Measurements from ENCODE around the gene ME2. TPM values are rescaled to one million over a fixed set of nuclear protein-coding genes. Genes with fewer than 3 reads are reported as not detected.

The ME2 gene
- total and polyA plus RNA-seq, 2 of the 8 experiments (the other 6 are each of a cell fraction or from before 2014, with no cell fraction given), result 54.7 to 66.9 TPM

DNA sequence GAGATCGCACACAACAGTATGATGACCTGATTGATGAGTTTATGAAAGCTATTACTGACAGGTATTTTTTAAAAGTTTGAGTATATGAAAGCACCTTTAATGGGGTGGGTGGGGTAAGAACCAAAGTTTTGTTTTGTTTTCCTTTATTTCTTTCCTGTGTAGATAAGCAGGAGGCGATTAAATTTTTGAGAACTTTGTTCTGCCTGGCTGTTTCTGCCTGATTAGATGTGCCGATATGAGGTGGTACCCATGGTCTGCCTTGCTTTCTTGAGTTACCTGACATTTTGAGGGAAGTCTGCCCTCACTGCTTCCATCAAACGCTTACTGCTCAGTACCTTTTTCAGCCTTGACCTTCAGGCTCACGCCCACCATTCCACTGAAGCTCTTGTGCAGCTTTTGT is 39.2 kb downstream of the ME2 start:
- Histone ChIP-seq H3K36me3 (ENCODE audit: control insufficient read depth in 2 of 4, insufficient read depth in 4 of 4, low read length in 3 of 4) (peaks cover 7 to 54% (median 19%) of the 10 kb centered on the region in 4 experiments; a peak in 6 of 8 replicates), H3K14ac (ENCODE audit: insufficient read length) (no peak overlapping the region), H4K91ac (replicated peaks; ENCODE audit: insufficient read length, low read length) (no peak overlapping the region), H3K56ac (replicated peaks; ENCODE audit: insufficient read length, low read depth, low read length) (no peak overlapping the region), H2AFZ (ENCODE audit: low read length) (no peak overlapping the region), H3K4me2 (ENCODE audit: insufficient read depth in 1 of 2, low read depth in 2 of 2, low read length in 2 of 2) (no peak overlapping the region), H2BK5ac (ENCODE audit: low read depth, low read length) (no peak overlapping the region), H2BK120ac (replicated peaks; ENCODE audit: low read depth, low read length) (no peak overlapping the region), H3K9me3 (ENCODE audit: insufficient read depth in 2 of 2, low read depth in 1 of 2, low read length in 1 of 2) (no peaks in the 10 kb centered on the region), H2AK5ac (ENCODE audit: low read depth, low read length) (no peak overlapping the region), H2BK15ac (ENCODE audit: low read length) (no peak overlapping the region), H3K79me1 (ENCODE audit: low read depth, low read length) (no peaks in the 10 kb centered on the region; the same call in 1 of the 2 replicates), H2BK20ac (ENCODE audit: low read length) (no peak overlapping the region), H4K8ac (ENCODE audit: extremely low read depth, insufficient read depth, low read length) (no peak overlapping the region), H3K4me3 (ENCODE audit: extremely low read depth in 1 of 4, insufficient read depth in 2 of 4, low read depth in 3 of 4, low read length in 4 of 4) (no peak overlapping the region), H3K23me2 (ENCODE audit: low read depth, low read length) (no peaks in the 10 kb centered on the region; the same call in 1 of the 2 replicates), H3K23ac (ENCODE audit: insufficient read length) (no peak overlapping the region), H3K9ac (replicated peaks in 1 of 4; ENCODE audit: extremely low read depth in 1 of 4, low read depth in 3 of 4, low read length in 3 of 4) (no peak overlapping the region), H4K5ac (ENCODE audit: insufficient read length, low read depth, low read length) (no peak overlapping the region), H3K4me1 (replicated peaks in 1 of 4; ENCODE audit: control insufficient read depth in 3 of 4, insufficient read depth in 4 of 4, low read length in 3 of 4) (no peaks in the 10 kb centered on the region), H3K18ac (ENCODE audit: extremely low read depth, low read length) (no peak overlapping the region), H3K27me3 (replicated peaks in 1 of 4; ENCODE audit: control insufficient read depth in 3 of 4, extremely low read depth in 1 of 4, insufficient read depth in 3 of 4, low read length in 3 of 4) (no peaks in the 10 kb centered on the region), H3K79me2 (ENCODE audit: control insufficient read depth in 1 of 2, insufficient read depth in 2 of 2, low read length in 2 of 2) (no peaks in the 10 kb centered on the region), H4K20me1 (replicated peaks in 1 of 2; ENCODE audit: control insufficient read depth in 1 of 2, insufficient read depth in 2 of 2, low read length in 2 of 2) (no peaks in the 10 kb centered on the region), H3K4ac (replicated peaks; ENCODE audit: insufficient read length, low read depth, low read length) (no peak overlapping the region), H2BK12ac (ENCODE audit: low read depth, low read length) (no peak overlapping the region), H3K27ac (ENCODE audit: low read depth, low read length) (no peak overlapping the region)
- DNase-seq (ENCODE audit: low read depth in 1 of 2, low spot score in 2 of 2), result no peak
- ChIA-PET CTCF (ENCODE audit: partially characterized antibody) (no interaction called here), POLR2A (ENCODE audit: partially characterized antibody) (no interaction called here)
- no peak for FAIRE-seq
- WGBS, 2 experiments (ENCODE audit: extremely low coverage in 1 of 2, insufficient coverage in 1 of 2, insufficient read length in 1 of 2, insufficient replicate concordance in 2 of 2, low coverage in 1 of 2, low lambda C conversion rate in 2 of 2, missing lambda C conversion rate in 1 of 2), result 87% methylated on average over 5 of the region's 5 CpGs; no CpG with 5 or more reads in 1 of the 2 experiments
- TF ChIP-seq SP1 (IDR thresholded peaks at IDR 0.05; ENCODE audit: low read depth, low read length), result no peak
- TF ChIP-seq ATF3 (IDR thresholded peaks at IDR 0.05; ENCODE audit: insufficient read depth, low read depth, low read length), result no peak
- TF ChIP-seq JUND (IDR thresholded peaks at IDR 0.05; ENCODE audit: low read length), result no peak
- TF ChIP-seq BCL11A (IDR thresholded peaks at IDR 0.05; ENCODE audit: low read depth in 2 of 2, low read length in 2 of 2), result no peak
- no peak for TF ChIP-seq CBX8 (IDR thresholded peaks at IDR 0.05; ENCODE audit: borderline replicate concordance, low read depth, low read length)
- no peak for TF ChIP-seq NRF1 (IDR thresholded peaks at IDR 0.05; ENCODE audit: low read depth, low read length)
- no peak for TF ChIP-seq PHF8 (conservative IDR thresholded peaks at IDR 0.05; ENCODE audit: low read depth, low read length)
- TF ChIP-seq CREB1 (IDR thresholded peaks at IDR 0.05), result no peak
- TF ChIP-seq MAFK (IDR thresholded peaks at IDR 0.05; ENCODE audit: low read depth, low read length), result no peak
- no peak for TF ChIP-seq SAP30 (IDR thresholded peaks at IDR 0.05; ENCODE audit: insufficient read depth, insufficient replicate concordance, low read length)
- TF ChIP-seq YY1 (IDR thresholded peaks at IDR 0.05; ENCODE audit: low read depth, low read length), result no peak
- no peak for TF ChIP-seq POLR2A (IDR thresholded peaks at IDR 0.05; ENCODE audit: control extremely low read depth in 1 of 2, low read depth in 2 of 2, low read length in 2 of 2)
- no peak for TF ChIP-seq NANOG (IDR thresholded peaks at IDR 0.05; ENCODE audit: insufficient read depth, low read depth, low read length, poor library complexity, severe bottlenecking)
- no peak for TF ChIP-seq CHD2 (IDR thresholded peaks at IDR 0.05; ENCODE audit: low read length)
- no peak for TF ChIP-seq KDM1A (IDR thresholded peaks at IDR 0.05; ENCODE audit: borderline replicate concordance, low read length)

Measured in H1 (cell line).